HG03442 (cell line): ENCODE results near the gene CLN6.

Experiments
- ATAC-seq: cut with Tn5 transposase; IDR thresholded peaks from one replicate; pipeline ENCODE4 v1.9.1; 2021; ENCODE audit warnings: mild to moderate bottlenecking, moderate library complexity; ENCODE audit not compliant: unreplicated experiment

The CLN6 gene

DNA sequence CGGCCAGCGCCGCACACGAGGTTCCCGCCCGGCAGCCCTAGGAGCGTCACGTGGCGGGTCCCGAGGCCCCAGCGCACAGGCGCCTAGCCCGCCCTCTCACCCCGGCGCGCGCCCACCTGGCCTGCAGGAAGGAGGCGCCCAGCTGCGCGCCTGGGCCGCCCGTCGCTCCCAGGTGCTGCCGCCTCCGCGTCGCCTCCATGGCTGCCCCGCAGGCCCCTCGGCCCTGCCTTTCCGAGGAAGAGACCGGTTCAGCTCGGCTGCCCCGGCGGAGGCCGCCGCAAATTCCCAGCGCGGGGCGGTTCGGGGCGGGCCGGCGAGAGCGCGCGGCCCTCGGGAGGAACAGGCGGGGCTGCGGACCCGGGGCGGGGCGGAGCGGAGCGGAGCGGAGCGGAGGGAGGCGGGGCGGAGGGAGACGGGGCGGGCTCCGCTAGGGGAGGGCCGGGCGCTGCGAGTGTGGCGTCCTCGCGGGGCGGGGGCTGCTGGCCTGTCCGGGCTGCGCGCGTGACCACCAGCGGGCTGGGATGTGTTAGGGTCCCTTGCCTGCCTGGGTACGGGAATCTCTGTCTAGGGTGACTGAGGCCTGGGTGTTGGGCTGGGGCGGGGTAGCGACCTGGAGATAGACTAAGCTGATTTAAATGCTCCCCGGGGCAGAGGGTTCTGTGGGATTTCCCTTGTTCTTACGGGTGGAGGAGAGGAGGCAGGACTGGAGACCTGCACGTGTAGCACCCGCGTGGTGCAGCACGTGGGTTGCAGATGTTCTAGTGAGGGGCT lies at the start of gene CLN6:
Gene CLN6 (minus strand): TSS at position 343 of the 771 bp plus-strand sequence. CDS start 144 bp downstream, at position 199.
- ATAC-seq = peak; percentile 66

DNA sequence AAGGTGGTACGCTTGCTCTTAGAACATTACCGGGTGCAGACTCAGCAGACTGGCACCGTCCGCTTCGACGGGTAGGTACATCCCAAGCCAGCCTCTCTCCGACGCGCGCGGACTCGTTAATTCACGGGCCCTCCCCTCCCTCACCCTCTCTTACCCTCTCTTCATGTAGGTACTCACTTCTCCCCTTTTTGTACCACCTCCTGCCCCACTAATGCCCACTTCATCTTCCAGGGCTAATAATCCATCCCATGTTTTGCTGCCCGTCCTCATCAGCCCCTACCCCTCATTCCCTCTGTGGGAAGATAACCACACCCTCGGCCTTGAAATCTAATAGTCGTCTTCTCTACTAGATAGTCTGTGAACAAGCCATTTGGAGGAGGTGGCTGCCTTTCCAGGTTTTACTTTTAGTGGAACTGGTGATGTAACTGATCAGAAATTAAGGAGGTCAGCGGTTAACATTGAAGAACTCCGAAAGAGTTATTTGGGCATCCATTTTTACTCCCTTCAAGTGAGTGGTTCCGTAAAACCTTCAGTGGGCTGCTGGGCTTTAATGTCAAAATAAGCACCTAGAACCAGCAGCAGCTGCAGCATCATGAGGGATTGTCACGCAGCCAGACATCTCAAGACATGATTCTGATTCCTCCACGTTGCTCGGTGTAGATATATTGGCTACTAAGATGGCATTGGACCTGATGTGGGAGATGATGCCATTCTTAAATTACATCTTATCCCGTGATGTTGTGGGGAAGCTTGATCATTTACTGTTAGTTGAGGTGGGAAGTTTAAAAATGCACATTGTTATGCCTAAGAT lies 49.3 kb upstream of the CLN6 start:
- no peak for ATAC-seq

DNA sequence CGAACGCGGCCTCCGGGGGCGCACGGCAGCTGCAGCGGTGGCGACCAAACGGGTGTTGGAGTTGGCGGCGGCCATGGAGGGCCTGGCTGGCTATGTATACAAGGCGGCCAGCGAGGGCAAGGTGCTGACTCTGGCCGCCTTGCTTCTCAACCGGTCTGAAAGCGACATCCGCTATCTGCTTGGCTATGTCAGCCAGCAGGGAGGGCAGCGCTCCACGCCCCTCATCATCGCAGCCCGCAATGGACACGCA lies 48.7 kb upstream of the CLN6 start:
- no peak for ATAC-seq

DNA sequence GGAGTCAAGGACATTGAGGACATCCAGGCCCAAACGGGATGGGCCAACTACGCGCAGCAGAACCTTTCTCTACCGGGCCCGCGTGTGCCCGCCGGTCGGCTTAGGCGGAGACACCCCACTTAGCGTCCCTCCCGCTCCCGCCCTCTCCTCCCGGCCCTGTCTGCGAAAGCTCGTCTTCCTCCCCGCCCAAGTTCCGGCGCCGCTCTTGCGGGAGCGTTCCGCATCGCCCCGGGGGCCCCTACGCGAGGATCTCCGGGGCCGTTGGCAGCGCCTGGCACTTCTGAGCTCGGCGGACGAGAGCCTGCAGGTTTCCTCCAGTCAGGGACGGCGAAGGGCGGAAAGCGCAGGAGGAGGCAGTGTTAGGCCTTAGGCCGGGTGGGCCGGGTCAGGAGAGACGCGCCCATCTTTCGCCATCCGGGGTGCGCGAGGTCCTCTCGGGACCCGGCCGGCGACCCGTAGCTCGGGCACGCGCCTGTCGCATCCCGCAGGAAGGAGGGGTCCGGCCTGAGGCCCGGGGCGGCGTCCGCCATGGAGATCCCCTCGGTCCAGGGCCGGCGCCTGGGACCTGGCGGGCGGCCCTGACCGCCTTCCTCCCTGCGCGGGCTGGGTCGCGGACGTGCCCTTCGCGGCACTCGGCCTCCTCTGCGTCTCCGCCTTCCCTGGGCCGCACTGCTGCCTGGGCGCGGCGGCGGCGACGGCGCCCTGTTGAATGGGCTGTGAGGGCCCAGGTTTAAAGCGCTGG lies 48.2 kb upstream of the CLN6 start, which contains the start of gene FEM1B:
Gene FEM1B (plus strand): TSS at position 143 of the 742 bp plus-strand sequence. CDS start 673 bp downstream, outside the sequence.
- ATAC-seq = peak; percentile 65

DNA sequence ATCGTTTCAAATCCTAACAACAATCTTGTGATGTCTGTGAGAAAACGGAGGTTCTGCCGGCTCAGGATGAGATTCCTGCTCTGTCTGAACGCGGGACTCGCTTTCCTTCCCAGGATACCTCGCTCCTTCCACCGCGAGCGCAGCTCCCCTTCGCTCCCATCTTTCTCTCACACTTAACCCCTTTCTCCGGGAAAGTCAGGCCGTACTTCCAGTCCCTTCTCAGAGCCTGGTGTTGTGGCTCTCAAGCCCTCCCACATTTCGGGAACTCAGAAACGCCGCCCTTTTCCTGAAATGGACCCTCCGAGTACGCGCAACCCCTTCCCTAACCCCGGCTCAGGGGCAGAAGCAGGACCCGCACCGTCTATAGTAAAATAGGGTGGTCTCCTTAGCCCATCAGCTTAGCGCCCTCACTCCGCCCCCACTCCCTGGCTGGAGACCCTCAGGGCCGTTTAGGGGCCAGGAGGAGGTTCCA lies 47.6 kb upstream of the CLN6 start:
- no peak for ATAC-seq

DNA sequence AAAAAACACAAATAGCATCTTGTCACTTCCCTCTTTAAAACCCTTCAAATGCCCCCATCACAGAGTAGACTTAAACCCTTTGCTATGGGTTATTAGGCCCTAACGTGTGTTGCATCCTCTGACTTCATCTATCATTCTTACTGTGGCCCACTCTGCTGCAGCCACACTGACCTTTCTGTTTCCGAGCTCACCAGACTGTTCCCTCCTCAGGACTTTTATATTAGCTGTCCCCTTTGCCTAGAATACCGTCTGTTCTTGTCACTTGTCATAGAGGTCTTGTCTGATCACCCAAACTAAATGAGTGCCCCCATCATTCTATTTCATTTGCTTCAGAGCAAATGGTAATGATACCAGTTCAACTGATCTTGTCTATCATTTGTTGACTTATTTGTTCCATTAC lies 47.1 kb upstream of the CLN6 start:
- ATAC-seq = no peak

DNA sequence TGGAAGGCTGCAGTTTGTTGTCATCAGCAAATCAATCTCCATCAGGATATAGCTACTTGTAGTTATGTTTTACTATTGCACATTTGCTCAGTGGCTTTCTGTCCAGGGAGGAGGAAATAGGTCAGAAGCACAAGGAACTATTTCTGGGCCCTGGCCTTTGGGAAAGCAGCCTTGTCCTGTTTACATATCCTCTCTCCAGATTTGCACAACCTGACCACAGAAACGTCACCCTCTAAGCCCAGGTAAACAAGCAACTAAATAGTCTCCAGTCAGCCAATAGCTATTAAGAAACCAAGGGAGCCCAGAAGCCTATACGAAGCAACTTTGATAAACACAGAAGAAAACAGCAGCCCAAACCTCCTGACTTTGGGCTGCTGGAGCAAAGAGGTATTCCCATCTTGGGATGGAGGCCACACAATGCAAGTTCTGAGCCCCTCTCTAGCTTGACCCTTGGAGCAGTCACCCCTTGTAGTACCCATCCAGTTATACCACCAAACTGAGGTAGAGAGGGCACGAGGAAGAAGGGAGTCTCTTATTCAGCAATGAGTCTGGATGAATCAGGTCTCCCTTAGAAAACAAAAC lies 45.7 kb upstream of the CLN6 start:
- no peak for ATAC-seq

DNA sequence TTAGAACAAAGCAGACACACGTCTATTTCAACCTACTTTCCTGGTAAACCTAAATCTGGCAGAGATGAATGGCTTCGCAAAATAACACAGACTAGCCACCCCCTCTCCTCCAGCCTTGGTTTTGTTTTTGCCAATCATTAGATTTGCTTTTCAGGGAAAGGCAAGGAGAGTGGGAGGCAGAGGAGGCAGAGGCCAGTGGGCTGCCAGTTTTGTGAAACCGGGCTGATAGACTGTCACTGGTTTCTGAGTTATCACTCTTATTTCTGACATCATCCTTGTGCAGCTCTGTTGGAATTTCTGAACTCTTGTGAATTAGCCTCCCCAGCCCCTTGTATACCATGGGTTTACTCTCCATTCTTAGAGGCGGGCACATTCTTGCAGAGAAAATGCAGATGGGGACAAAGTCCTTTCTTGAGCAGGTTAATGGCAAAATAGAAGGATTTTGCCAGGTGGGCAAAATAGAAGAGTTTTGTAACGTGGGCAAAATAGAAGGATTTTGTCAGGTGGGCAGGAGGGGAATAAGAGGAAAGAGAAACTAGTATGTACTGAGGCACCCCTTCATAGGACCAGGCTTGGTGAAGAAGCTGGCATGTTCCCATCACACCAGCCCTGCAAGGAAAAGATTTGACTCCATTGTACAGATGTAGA lies 44.8 kb upstream of the CLN6 start:
- no peak for ATAC-seq

DNA sequence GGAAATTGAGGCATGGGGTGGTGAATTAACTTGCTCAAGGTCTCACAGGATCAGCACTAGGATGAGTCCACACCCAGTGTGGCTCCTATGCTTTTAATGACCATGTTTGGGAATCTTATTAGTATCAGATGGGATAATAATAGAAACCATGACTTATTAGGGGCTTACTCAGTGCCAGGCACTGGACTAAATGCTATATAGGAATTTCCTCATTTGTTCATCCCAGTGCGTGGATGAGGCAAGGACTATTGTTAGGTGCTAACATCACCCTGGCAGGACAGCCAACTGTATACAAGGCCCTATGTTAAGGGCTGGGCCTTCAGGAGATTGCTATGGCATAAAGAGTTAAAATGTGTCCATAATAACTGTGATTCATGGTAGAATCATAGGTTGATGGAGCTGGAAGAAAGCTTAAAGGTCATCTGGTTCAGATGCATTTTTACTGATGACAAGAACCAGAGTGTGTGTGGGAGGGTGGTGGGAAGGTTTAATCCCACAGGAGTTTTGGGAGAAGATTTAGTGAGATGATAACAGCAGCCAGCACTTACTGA lies 43.3 kb upstream of the CLN6 start:
- ATAC-seq = no peak

DNA sequence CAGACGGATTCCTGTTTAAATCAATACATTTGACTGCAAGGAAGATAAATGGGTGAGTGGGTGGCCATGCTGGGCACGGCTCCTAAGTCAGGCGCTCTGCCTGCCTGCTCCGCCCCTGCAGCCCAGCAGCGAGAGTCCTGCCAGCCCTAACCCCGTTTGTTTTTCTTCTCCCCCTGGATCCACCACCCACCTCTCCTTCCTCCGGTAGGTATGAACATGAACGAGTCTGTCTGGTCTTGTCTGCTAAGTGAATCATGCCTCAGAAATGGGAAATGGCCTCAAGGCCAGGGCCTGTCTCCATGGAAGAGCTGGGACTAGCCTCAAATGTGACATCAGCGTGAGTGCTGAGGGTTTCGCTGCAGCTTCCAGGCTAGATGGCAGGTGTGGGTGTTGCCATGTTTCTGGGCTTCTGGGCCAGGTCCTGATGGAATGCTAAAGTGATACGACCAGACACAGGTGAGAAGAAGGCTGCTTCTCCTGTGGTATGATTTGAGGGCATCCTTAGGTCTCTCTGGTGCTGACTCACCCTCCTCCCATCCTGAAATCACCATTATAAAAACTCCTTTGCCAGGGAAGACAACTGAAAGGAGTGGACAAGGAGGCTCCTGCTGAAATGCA lies 42.4 kb upstream of the CLN6 start:
- ATAC-seq = no peak

DNA sequence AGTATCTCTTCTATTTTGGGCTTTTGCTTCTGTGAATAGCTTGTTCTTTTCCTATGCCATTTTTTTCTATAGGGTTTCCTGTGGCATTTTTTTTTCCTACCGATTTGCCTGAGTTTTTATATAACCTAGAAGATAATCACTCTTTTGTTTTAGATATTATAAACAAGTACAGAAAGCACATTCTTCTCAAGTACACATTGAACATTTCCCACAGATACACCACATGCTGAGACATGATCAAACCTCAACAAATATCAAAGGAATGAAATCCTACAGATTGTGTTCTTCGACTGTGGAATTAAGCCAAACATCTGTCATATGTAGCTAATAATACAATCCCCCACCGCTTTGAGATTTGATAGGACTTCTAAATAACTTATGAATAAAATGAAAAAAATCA lies 38.9 kb upstream of the CLN6 start:
- no peak for ATAC-seq

DNA sequence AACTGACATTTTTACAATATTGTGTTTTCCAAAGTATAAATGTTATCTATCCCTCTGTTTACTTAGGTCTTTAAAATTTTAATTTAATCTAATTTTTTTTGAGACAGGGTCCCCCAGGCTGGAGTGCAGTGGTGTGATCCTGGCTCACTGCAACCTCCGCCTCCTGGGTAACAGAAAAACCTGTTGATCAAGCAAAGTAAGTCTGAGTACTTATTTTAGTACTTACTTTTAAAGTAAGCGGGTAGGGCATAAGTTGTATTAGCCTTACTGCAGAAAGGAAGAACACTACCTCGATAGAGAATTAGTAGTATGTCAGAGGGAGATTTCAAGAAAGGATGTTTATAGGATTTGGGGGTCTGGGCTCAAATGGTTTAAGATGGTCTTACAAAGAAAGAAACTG lies 36.1 kb upstream of the CLN6 start:
- ATAC-seq = no peak

DNA sequence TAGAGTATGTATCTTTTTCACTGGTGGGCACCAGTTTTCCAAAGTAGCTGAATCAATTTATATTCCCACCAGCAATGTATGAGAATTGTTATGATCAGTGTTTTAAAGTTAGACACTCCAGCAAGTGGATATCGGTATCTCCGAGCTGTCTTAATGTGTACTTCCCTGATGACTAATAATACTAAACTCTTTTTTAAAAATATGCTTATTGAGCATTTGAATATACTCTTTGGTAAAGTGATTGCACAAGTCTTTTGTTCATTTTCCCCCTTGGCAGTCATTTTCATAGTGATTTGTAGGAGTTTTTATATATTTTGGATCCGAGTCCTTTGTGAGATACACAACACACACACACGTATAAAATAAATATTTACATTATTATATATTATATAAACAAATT lies 35.6 kb upstream of the CLN6 start:
- ATAC-seq = no peak

DNA sequence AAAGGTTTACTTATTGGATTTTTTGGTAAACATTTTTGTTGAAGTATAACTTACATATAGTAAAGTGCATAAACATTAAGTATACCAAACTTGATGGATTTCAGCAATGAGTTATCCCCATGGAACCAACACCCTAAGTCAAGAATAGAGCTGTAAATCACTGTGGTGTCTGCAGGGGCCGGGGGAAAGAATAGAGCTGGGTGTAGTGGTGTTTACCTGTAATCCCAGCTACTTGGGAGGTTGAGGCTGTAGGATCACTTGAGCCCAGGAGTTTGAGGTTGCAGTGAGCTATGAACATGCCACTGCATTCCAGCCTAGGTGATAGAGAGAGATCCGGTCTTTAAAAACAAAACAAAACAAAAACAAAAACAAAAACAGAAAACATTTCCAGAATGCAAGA lies 34.8 kb upstream of the CLN6 start:
- no peak for ATAC-seq

DNA sequence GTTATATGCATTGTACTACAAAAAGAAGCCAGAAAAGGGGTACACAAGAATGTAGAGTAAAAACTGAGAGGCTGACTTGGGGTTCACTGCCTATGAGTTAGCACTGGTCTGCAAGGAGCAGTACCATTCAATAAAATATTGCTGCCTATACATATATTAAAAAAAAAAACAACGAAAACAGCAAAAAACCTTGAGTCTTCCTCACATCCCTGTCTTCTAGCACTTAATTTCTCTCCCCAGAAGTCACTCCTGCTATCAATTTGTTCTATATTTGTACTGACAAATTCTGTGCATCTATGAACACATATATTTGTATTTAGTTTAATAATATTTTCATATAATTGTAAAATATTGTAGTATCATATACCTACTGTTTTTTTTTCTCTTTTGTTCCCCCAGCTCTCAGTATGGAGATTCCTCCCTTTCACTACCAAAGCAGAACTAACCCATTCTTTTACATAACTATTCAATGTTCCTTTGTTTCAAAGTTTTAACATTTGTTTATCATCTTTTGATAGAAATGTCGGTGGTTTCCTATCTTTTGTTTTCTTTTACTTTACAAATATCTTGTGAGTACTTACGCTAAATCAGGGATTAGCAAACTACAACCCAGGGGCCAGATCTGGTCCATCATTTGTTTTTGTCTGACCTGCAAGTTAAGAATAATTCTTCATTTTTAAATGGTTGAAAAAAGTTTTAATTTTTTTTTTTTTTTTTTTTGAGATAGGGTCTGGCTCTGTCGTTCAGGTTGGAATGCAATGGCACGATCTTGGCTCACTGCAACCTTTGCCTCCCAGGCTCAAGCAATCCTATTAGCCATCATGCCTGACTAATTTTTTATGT lies 33.2 kb upstream of the CLN6 start:
- no peak for ATAC-seq

DNA sequence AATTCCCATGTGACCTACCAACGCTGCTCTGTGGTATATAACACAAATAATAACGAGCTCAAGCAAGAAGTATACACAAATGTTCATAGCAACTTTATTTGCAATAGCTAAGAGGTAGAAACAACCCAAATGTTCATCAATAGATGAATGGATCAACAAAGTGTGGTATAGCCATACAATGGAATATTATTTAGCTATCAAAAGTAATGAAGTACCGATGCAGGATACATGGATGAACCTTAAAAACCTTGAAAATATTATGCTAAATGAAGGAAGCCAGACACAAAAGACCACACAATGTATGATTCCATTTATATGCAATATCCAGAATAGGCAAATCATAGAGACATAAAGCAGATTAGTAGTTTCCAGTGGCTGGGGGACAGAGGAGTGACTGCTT lies 32.5 kb upstream of the CLN6 start:
- no peak for ATAC-seq

DNA sequence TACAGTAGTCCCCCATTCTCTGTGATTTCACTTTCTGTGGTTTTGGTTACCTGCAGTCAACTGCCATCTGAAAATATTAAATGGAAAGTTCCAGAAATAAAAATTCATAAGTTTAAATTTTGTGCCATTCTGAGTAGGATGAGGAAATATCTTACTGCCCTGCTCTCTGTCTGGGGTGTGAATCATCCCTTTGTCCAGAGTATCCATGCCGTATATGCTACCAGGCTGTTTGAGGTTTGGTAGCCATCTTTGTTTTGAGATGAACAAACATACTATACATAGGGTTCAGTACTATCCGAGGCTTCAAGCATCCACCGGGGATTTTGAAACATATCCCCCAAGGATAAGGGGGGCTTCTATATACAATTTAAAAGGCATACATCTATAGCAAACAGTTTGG lies 31.7 kb upstream of the CLN6 start:
- no peak for ATAC-seq

DNA sequence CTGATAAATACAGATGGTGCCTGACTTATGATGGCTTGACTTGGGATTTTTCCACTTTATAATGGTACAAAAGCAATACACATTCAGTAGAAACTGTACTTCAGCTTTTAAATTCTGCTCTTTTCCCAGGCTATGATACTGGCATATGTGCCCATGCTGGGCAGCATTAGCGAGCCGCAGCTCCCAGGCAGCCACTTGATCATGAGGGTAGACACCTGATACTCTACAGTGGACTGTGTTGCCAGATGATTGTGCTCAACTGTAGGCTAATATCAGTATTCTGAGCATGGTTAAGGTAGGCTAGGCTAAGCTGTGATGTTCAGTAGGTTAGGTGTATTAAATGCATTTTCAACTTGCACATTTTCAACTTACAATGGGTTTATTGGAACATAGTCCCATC lies 30.4 kb upstream of the CLN6 start:
- no peak for ATAC-seq

DNA sequence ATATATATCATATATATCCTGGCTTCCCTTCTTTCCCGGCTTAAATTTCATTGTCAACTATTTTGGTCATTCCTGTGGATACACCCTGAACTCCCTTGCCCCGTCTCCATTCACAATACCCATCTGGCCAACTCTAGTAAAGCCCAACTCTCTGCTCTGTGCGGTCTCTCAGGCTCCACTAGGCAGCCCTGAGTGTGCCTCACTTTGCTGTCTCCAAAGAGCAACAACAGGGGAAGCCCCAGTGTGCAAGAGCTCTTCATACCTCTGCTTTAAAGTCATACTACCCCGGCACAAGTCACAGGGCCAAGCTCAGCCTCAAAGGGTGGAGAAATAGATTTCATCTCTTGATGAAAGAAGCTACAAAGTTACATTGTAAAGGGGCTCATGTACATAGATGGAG lies 29.2 kb upstream of the CLN6 start:
- no peak for ATAC-seq
